H9 (cell line): ENCODE data around the gene OR10H3. TPM values are rescaled to one million over a fixed set of nuclear protein-coding genes. Genes with fewer than 3 reads are reported as not detected.

Experiments used
- DNase-seq: peaks from one replicate; pipeline ENCODE4 v3.0.0-alpha.2; 2017
- H2AFZ ChIP-seq: one replicate; pipeline ENCODE4 v1.6.1; 2013; ENCODE audit warnings: mild to moderate bottlenecking, low read length, control low read depth, moderate library complexity
- H2AK5ac ChIP-seq: 2 replicates; pipeline ENCODE4 v1.6.1; 2013; ENCODE audit warnings: low read length, control low read depth, mixed read lengths; ENCODE audit not compliant: insufficient read length
- H2BK120ac ChIP-seq: one replicate; pipeline ENCODE4 v1.6.1; 2013; ENCODE audit warnings: low read depth, mild to moderate bottlenecking, low read length, control low read depth, inconsistent platforms; ENCODE audit not compliant: poor library complexity, severe bottlenecking
- H2BK12ac ChIP-seq: 2 replicates; pipeline ENCODE4 v1.6.1; 2013; ENCODE audit warnings: low read length, control low read depth, mixed read lengths, low read depth; ENCODE audit not compliant: insufficient read length
- H2BK15ac ChIP-seq: 2 replicates; pipeline ENCODE4 v1.6.1; 2013; ENCODE audit warnings: low read depth, low read length, control low read depth
- H2BK20ac ChIP-seq: one replicate; pipeline ENCODE4 v1.6.1; 2013; ENCODE audit warnings: low read depth, mild to moderate bottlenecking, low read length, control low read depth, inconsistent platforms; ENCODE audit not compliant: poor library complexity, severe bottlenecking
- H2BK5ac ChIP-seq: 2 replicates; pipeline ENCODE4 v1.6.1; 2013; ENCODE audit warnings: low read length, control low read depth, mixed read lengths; ENCODE audit not compliant: insufficient read length
- H3K14ac ChIP-seq: 2 replicates; pipeline ENCODE4 v1.6.1; 2013; ENCODE audit warnings: low read length, control low read depth; ENCODE audit not compliant: insufficient read depth
- H3K18ac ChIP-seq: 2 replicates; pipeline ENCODE4 v1.6.1; 2013; ENCODE audit warnings: low read depth, mild to moderate bottlenecking, mixed read lengths, low read length, control low read depth; ENCODE audit not compliant: insufficient read length
- H3K23ac ChIP-seq: 2 replicates; pipeline ENCODE4 v1.6.1; 2013; ENCODE audit warnings: low read length, control low read depth, mixed read lengths, low read depth; ENCODE audit not compliant: insufficient read length
- H3K23me2 ChIP-seq: 2 replicates; pipeline ENCODE4 v1.6.1; 2013; ENCODE audit warnings: low read depth, mild to moderate bottlenecking, mixed read lengths, low read length, control low read depth; ENCODE audit not compliant: insufficient read length, poor library complexity, severe bottlenecking
- H3K27ac ChIP-seq: 2 replicates; pipeline ENCODE4 v1.5.1; 2013; ENCODE audit warnings: low read length, control low read depth, mixed read lengths, low read depth; ENCODE audit not compliant: insufficient read length
- H3K27me3 ChIP-seq: 2 replicates; pipeline ENCODE4 v1.6.1; 2013; ENCODE audit warnings: low read length, control low read depth, inconsistent platforms; ENCODE audit not compliant: insufficient read depth
- H3K4ac ChIP-seq: 2 replicates; pipeline ENCODE4 v1.6.1; 2013; ENCODE audit warnings: low read depth, mild to moderate bottlenecking, control low read depth, inconsistent platforms, low read length, moderate library complexity
- H3K4me1 ChIP-seq: 2 replicates; pipeline ENCODE4 v1.6.1; 2013; ENCODE audit warnings: low read length, control low read depth, inconsistent platforms; ENCODE audit not compliant: insufficient read depth
- H3K4me2 ChIP-seq: 2 replicates; pipeline ENCODE4 v1.6.1; 2013; ENCODE audit warnings: low read length, control low read depth, mixed read lengths; ENCODE audit not compliant: insufficient read length, insufficient read depth
- H3K56ac ChIP-seq: 2 replicates; pipeline ENCODE4 v1.6.1; 2013; ENCODE audit warnings: low read depth, mild to moderate bottlenecking, mixed read lengths, low read length, control low read depth; ENCODE audit not compliant: insufficient read length
- H3K79me1 ChIP-seq: 2 replicates; pipeline ENCODE4 v1.6.1; 2013; ENCODE audit warnings: low read depth, mild to moderate bottlenecking, moderate library complexity, low read length, control low read depth, inconsistent platforms; ENCODE audit not compliant: insufficient read depth, poor library complexity, severe bottlenecking
- H3K79me2 ChIP-seq: 2 replicates; pipeline ENCODE4 v1.6.1; 2013; ENCODE audit warnings: low read length, control low read depth, inconsistent platforms; ENCODE audit not compliant: insufficient read depth
- H3K9ac ChIP-seq: 2 replicates; pipeline ENCODE4 v1.6.1; 2013; ENCODE audit warnings: low read length, control low read depth, mixed read lengths; ENCODE audit not compliant: insufficient read length; ENCODE audit errors: extremely low read depth
- H3K9me3 ChIP-seq: one replicate; pipeline ENCODE4 v1.6.1; 2013; ENCODE audit warnings: low read depth, low read length, inconsistent platforms; ENCODE audit not compliant: control insufficient read depth
- H3T11ph ChIP-seq: one replicate; pipeline ENCODE4 v1.6.1; 2013; ENCODE audit warnings: mild to moderate bottlenecking, low read length, control low read depth, inconsistent platforms
- H4K20me1 ChIP-seq: one replicate; pipeline ENCODE4 v1.6.1; 2013; ENCODE audit not compliant: control insufficient read depth, insufficient read length, insufficient read depth
- H4K5ac ChIP-seq: 2 replicates; pipeline ENCODE4 v1.6.1; 2013; ENCODE audit warnings: low read depth, mild to moderate bottlenecking, mixed read lengths, low read length, control low read depth; ENCODE audit not compliant: insufficient read length
- H4K8ac ChIP-seq: replicated peaks from 2 replicates; pipeline ENCODE4 v1.6.1; 2013; ENCODE audit warnings: low read length, control low read depth, mixed read lengths, low read depth; ENCODE audit not compliant: insufficient read length
- H4K91ac ChIP-seq: 2 replicates; pipeline ENCODE4 v1.6.1; 2013; ENCODE audit warnings: low read depth, mild to moderate bottlenecking, moderate library complexity, mixed read lengths, low read length, control low read depth; ENCODE audit not compliant: insufficient read length
- H3K27ac Mint-ChIP-seq, 3 experiments: 2 replicates in 2 of 3; 3 replicates in 1 of 3; pipeline ENCODE4 v1.8.0; 2020 to 2021; ENCODE audit warnings: mixed read lengths in 3 of 3, mild to moderate bottlenecking in 1 of 3, moderate library complexity in 1 of 3
- H3K27me3 Mint-ChIP-seq: 2 replicates; pipeline ENCODE4 v1.8.0; 2021; ENCODE audit warnings: low read depth, mild to moderate bottlenecking, moderate library complexity, mixed read lengths
- H3K36me3 Mint-ChIP-seq, 3 experiments: 2 replicates in 2 of 3; 3 replicates in 1 of 3; pipeline ENCODE4 v1.8.0; 2020 to 2021; ENCODE audit warnings: low read depth in 3 of 3, mixed read lengths in 3 of 3; ENCODE audit not compliant: insufficient read depth in 1 of 3
- H3K4me1 Mint-ChIP-seq, 2 experiments: 2 replicates each; pipeline ENCODE4 v1.8.0; 2020; ENCODE audit warnings: mixed read lengths in 2 of 2
- H3K4me3 Mint-ChIP-seq, 2 experiments: 2 replicates in 1 of 2; 3 replicates in 1 of 2; pipeline ENCODE4 v1.8.0; 2020 to 2021; ENCODE audit warnings: mild to moderate bottlenecking in 2 of 2, mixed read lengths in 2 of 2, moderate library complexity in 1 of 2
- H3K9me3 Mint-ChIP-seq, 2 experiments: 2 replicates in 1 of 2; 3 replicates in 1 of 2; pipeline ENCODE4 v1.8.0; 2020; ENCODE audit warnings: mild to moderate bottlenecking in 2 of 2, mixed read lengths in 2 of 2, moderate library complexity in 1 of 2
- CTCF ChIP-seq: fragments of 200-600 bp; sonication (generic); conservative IDR thresholded peaks from 3 replicates; pipeline ENCODE4 v1.8.0; 2021; ENCODE audit warnings: antibody characterized with exemption, mild to moderate bottlenecking
- WGBS: extraction: QIAGEN DNeasy Blood & Tissue Kit; methylation state at CpG from one replicate; pipeline ENCODE4 v1.1.7; 2013; ENCODE audit warnings: missing lambda C conversion rate, low lambda C conversion rate, mixed read lengths; ENCODE audit not compliant: insufficient read length; ENCODE audit errors: extremely low coverage; 5-methylcytosine and 5-hydroxymethylcytosine counted together
- total RNA-seq: library from RNA; stranded (reverse); gene quantifications from 2 replicates; pipeline ENCODE4 v1.2.1, GENCODE V29; 2021

Gene OR10H3
- total RNA-seq, 1 experiment from 2014 or later: not detected

- Histone ChIP-seq H3K79me2 (no peaks in the 10 kb centered on the region), H3K4me1 (no peaks in the 10 kb centered on the region), H2BK5ac (no peak overlapping the region), H3K18ac (no peak overlapping the region), H2AFZ (no peak overlapping the region), H3K9ac (no peak overlapping the region), H4K5ac (no peak overlapping the region), H3K4ac (no peak overlapping the region), H3K56ac (no peak overlapping the region), H2BK20ac (no peak overlapping the region), H2BK12ac (no peak overlapping the region), H3K4me2 (no peak overlapping the region), H3K27ac (no peak overlapping the region), H2BK15ac (no peak overlapping the region), H3K23me2 (no peaks in the 10 kb centered on the region), H3T11ph (no peak overlapping the region), H4K8ac (no peak overlapping the region), H4K20me1 (no peaks in the 10 kb centered on the region), H4K91ac (no peak overlapping the region), H3K23ac (no peak overlapping the region), H2BK120ac (no peak overlapping the region), H3K27me3 (no peaks in the 10 kb centered on the region), H2AK5ac (no peak overlapping the region), H3K9me3 (peaks cover 69% of the 10 kb centered on the region), H3K14ac (no peak overlapping the region), H3K79me1 (no peaks in the 10 kb centered on the region)
- Mint-ChIP-seq H3K4me3 (no peak overlapping the region), H3K27me3 (no peaks in the 10 kb centered on the region; the same call in 1 of the 2 replicates), H3K36me3 (peaks cover 4 to 22% (median 12%) of the 10 kb centered on the region in 3 experiments; a peak in 4 of 7 replicates), H3K27ac (no peak overlapping the region), H3K4me1 (no peaks in the 10 kb centered on the region), H3K9me3 (peaks cover 78 to 90% of the 10 kb centered on the region in 2 experiments)
- no peak for TF ChIP-seq CTCF
- no peak for DNase-seq
- no CpG with 5 or more reads among the region's 4 CpGs for WGBS
These were observed 35.8 kb upstream of the OR10H3 start for GRCh38 chr19:15701757-15702533.
